Measurements from ENCODE around the gene MGAT3.

MGAT3 gene

GRCh38 chr22:39471381-39472141 lies 14.7 kb downstream of the MGAT3 start:
- no peak for DNase-seq (ENCODE audit: low read depth)

GRCh38 chr22:39472570-39473556 lies 16.1 kb downstream of the MGAT3 start:
- DNase-seq (ENCODE audit: low read depth) = no peak

- DNase-seq (ENCODE audit: low read depth) = no peak
Observed at GRCh38 chr22:39473851-39474250, 17.0 kb downstream of the MGAT3 start.

GRCh38 chr22:39474351-39475111 lies 17.7 kb downstream of the MGAT3 start:
- no peak for DNase-seq (ENCODE audit: low read depth)

- no peak for DNase-seq (ENCODE audit: low read depth)
Observed at GRCh38 chr22:39475337-39475736, 18.5 kb downstream of the MGAT3 start.

- no peak for DNase-seq (ENCODE audit: low read depth)
Observed at GRCh38 chr22:39475902-39476301, 19.1 kb downstream of the MGAT3 start.

- no peak for DNase-seq (ENCODE audit: low read depth)
Observed at GRCh38 chr22:39476664-39477063, 19.9 kb downstream of the MGAT3 start.

GRCh38 chr22:39477542-39477941 lies 20.7 kb downstream of the MGAT3 start:
- DNase-seq (ENCODE audit: low read depth) = no peak

GRCh38 chr22:39478441-39478850 lies 21.6 kb downstream of the MGAT3 start:
- no peak for DNase-seq (ENCODE audit: low read depth)

- no peak for DNase-seq (ENCODE audit: low read depth)
Observed at GRCh38 chr22:39479254-39479653, 22.4 kb downstream of the MGAT3 start.

GRCh38 chr22:39480557-39480956 lies 23.7 kb downstream of the MGAT3 start:
- DNase-seq (ENCODE audit: low read depth) = no peak

- no peak for DNase-seq (ENCODE audit: low read depth)
Observed at GRCh38 chr22:39481054-39481453, 24.2 kb downstream of the MGAT3 start.

- DNase-seq (ENCODE audit: low read depth) = no peak
Observed at GRCh38 chr22:39481595-39481994, 24.8 kb downstream of the MGAT3 start.

GRCh38 chr22:39482768-39483167 lies 26.0 kb downstream of the MGAT3 start:
- no peak for DNase-seq (ENCODE audit: low read depth)

- DNase-seq (ENCODE audit: low read depth) = no peak
Observed at GRCh38 chr22:39486951-39487825, 30.4 kb downstream of the MGAT3 start.

GRCh38 chr22:39487826-39488520 lies 31.2 kb downstream of the MGAT3 start:
- DNase-seq (ENCODE audit: low read depth) = no peak

- no peak for DNase-seq (ENCODE audit: low read depth)
Observed at GRCh38 chr22:39488563-39489083, 31.8 kb downstream of the MGAT3 start.

GRCh38 chr22:39489094-39490068 lies 32.6 kb downstream of the MGAT3 start:
- no peak for DNase-seq (ENCODE audit: low read depth)

GRCh38 chr22:39490135-39490798 lies 33.5 kb downstream of the MGAT3 start:
- peak; percentile 53 for DNase-seq (ENCODE audit: low read depth)
